Ishikawa (cell line): ENCODE measurements around the gene NPAS3.

Source experiments
- CEBPB ChIP-seq: IDR thresholded peaks from 2 replicates; pipeline ENCODE4 v1.6.1; 2012
- CREB1 ChIP-seq: IDR thresholded peaks from 2 replicates; pipeline ENCODE4 v1.6.1; 2012; ENCODE audit warnings: low read depth
- EGR1 ChIP-seq: IDR thresholded peaks from 2 replicates; pipeline ENCODE4 v1.6.1; 2012
- EP300 ChIP-seq: IDR thresholded peaks from 2 replicates; pipeline ENCODE4 v1.6.1; 2012; ENCODE audit warnings: borderline replicate concordance
- FOXM1 ChIP-seq: IDR thresholded peaks from 2 replicates; pipeline ENCODE4 v1.6.1; 2012; ENCODE audit warnings: low read depth, borderline replicate concordance
- NFIC ChIP-seq: IDR thresholded peaks from 2 replicates; pipeline ENCODE4 v1.6.1; 2012
- RAD21 ChIP-seq: IDR thresholded peaks from 2 replicates; pipeline ENCODE4 v1.6.1; 2012; ENCODE audit warnings: low read depth
- TAF1 ChIP-seq: IDR thresholded peaks from 2 replicates; pipeline ENCODE4 v1.6.1; 2012; ENCODE audit warnings: low read depth, mild to moderate bottlenecking
- TCF12 ChIP-seq: IDR thresholded peaks from 2 replicates; pipeline ENCODE4 v1.6.1; 2012; ENCODE audit warnings: low read depth
- TEAD4 ChIP-seq: IDR thresholded peaks from 2 replicates; pipeline ENCODE4 v1.6.1; 2012
- YY1 ChIP-seq: IDR thresholded peaks from 2 replicates; pipeline ENCODE4 v1.6.1; 2012; ENCODE audit warnings: low read depth
- ZBTB7A ChIP-seq: IDR thresholded peaks from 2 replicates; pipeline ENCODE4 v1.6.1; 2012; ENCODE audit warnings: low read depth
- TF ChIP-seq, protein P1 (sequence below): IDR thresholded peaks from 2 replicates; pipeline ENCODE4 v1.6.1; 2012
- TF ChIP-seq, protein P2 (sequence below): IDR thresholded peaks from 2 replicates; pipeline ENCODE4 v1.6.1; 2012; ENCODE audit warnings: low read depth, mild to moderate bottlenecking
- TF ChIP-seq, protein P3 (sequence below): IDR thresholded peaks from 2 replicates; pipeline ENCODE4 v1.6.1; 2012

The NPAS3 gene

DNA sequence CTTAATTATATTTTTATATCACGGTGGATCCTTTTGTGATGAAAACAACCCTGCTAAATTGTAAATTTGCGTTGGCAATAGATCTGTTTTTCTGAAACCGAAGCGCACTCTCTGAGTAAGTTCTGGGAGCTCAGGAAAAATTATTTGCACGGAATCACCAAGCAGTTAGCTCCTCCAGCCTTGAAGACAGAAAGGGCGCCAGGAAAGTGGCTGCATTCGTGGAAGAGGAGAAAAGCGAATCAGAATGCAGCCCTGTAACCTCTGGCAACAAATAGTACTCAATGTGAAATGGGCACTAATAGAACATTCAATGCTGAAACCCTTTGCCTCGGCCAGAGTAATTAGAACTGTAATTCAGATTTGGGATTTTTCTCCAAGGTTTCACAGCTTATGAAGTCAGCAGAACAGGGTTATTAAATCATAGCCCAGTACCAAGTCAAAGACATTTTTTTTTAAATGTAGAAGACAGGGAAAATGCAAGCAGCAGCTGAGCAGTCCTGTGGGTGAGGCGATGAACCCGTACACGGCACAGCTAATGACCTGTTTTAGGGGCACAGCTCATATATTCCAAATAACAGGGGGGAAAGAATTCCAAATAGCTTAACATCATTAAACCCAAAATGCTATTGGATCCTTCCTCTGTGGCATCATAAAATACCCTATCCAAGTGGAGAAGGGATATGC lies 760.8 kb downstream of the NPAS3 start:
- no peak for TF ChIP-seq CEBPB
- TF ChIP-seq FOXM1 = no peak
- no peak for TF ChIP-seq CREB1
- TF ChIP-seq, protein P1, sequence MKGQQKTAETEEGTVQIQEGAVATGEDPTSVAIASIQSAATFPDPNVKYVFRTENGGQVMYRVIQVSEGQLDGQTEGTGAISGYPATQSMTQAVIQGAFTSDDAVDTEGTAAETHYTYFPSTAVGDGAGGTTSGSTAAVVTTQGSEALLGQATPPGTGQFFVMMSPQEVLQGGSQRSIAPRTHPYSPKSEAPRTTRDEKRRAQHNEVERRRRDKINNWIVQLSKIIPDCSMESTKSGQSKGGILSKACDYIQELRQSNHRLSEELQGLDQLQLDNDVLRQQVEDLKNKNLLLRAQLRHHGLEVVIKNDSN = no peak
- TF ChIP-seq RAD21 = no peak
- TF ChIP-seq YY1 = no peak
- TF ChIP-seq, protein P2, sequence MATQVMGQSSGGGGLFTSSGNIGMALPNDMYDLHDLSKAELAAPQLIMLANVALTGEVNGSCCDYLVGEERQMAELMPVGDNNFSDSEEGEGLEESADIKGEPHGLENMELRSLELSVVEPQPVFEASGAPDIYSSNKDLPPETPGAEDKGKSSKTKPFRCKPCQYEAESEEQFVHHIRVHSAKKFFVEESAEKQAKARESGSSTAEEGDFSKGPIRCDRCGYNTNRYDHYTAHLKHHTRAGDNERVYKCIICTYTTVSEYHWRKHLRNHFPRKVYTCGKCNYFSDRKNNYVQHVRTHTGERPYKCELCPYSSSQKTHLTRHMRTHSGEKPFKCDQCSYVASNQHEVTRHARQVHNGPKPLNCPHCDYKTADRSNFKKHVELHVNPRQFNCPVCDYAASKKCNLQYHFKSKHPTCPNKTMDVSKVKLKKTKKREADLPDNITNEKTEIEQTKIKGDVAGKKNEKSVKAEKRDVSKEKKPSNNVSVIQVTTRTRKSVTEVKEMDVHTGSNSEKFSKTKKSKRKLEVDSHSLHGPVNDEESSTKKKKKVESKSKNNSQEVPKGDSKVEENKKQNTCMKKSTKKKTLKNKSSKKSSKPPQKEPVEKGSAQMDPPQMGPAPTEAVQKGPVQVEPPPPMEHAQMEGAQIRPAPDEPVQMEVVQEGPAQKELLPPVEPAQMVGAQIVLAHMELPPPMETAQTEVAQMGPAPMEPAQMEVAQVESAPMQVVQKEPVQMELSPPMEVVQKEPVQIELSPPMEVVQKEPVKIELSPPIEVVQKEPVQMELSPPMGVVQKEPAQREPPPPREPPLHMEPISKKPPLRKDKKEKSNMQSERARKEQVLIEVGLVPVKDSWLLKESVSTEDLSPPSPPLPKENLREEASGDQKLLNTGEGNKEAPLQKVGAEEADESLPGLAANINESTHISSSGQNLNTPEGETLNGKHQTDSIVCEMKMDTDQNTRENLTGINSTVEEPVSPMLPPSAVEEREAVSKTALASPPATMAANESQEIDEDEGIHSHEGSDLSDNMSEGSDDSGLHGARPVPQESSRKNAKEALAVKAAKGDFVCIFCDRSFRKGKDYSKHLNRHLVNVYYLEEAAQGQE = no peak
- TF ChIP-seq TEAD4 = no peak
- TF ChIP-seq, protein P3, sequence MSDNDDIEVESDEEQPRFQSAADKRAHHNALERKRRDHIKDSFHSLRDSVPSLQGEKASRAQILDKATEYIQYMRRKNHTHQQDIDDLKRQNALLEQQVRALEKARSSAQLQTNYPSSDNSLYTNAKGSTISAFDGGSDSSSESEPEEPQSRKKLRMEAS = no peak

DNA sequence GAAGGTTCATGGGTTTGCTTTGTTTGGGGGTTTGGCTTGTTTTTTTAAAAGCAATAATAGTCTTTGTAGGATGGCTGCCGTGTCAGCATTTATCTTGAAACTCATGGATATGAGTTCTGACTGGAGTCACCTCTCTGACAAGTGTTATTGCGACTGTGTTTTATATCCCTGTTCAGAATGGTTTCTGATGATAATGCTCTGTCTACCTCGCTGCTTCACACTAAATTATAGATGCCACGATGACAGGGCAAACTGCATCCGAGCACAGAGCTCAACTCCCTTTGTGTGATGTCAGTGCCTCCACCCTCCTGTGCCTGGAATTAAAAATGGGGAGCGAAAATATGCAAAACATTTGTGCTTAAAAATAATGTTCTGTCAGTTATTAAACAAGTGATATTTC lies 761.4 kb downstream of the NPAS3 start:
- TF ChIP-seq ZBTB7A (no peak), CREB1 (no peak), TAF1 (no peak), NFIC (no peak), RAD21 (no peak), TEAD4 (no peak), CEBPB (no peak), FOXM1 (no peak), EP300 (no peak), YY1 (no peak), EGR1 (no peak)
- TF ChIP-seq, protein P2 = no peak

DNA sequence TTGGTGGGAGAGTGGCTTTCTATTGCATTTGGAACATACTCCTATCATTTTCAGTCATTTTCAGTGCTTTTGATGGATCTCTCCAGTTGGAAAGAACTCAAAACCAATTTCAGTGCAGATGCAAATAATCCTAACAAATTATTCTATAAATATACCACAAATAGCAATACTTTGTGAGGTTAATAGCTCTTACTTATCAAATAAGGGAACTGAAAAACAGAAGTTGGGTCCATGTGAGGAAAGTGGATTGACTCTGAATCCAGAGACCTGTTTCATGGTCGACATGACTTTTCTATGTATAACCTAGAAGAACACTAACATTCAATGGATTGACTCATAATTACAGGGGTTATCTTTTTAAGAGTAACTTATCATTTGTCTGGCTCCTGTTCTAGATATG lies 763.6 kb downstream of the NPAS3 start:
- TF ChIP-seq RAD21 (no peak), TEAD4 (no peak), CEBPB (no peak), TAF1 (no peak), TCF12 (no peak), EP300 (no peak), CREB1 (no peak), YY1 (no peak), NFIC (no peak)
- TF ChIP-seq, protein P3 = no peak
- TF ChIP-seq, protein P1 = no peak
- TF ChIP-seq, protein P2 = no peak

DNA sequence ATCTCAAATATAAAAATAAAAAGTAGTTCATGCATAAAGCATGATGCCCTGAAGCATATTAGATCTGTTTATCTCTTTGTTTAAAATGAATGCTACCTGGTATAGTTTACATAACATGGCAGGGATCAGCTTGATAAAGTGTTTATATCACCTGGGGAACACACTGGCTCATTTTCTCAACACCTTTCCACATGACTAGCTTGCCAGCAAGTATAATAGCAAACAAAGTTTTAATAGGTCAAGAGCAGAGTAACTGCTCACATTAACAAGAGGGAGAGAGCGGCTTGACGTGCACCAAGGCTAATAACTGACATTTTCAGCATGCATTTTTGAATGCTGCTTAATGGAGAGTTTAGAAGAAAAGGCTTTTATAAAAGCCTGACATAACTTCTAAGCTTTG lies 765.8 kb downstream of the NPAS3 start:
- TF ChIP-seq CEBPB (no peak), NFIC (no peak), EP300 (no peak)

DNA sequence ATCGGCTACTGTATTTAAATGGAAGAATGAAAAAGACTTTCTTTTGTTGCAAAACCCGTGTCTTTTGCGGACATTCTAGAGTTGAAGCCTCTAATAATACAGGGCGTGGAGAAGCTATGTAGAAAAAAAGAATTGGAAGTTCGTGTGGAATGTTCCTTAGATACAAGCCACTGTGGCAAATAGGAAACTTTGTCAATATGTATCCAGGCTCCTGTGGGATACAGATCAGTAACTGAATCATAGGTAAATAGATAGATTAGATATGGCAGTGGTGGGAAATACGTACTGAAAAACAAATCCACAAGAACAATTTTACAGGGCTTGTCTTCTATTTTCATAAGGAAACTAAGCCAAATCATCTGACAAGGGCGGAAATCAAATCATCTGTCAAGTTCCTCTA lies 766.8 kb downstream of the NPAS3 start:
- TF ChIP-seq TCF12 (no peak), CREB1 (no peak), FOXM1 (no peak), EGR1 (no peak), YY1 (no peak), ZBTB7A (no peak), TAF1 (no peak)
- TF ChIP-seq, protein P1 = no peak
- TF ChIP-seq, protein P3 = no peak
- TF ChIP-seq, protein P2 = no peak
